C4-2B (cell line): ENCODE data around the gene IFNLR1.

Experiments
- H3K27ac ChIP-seq: fragments of 450-650 bp; 2 replicates; pipeline ENCODE4 v1.5.1; 2017
- ZFX ChIP-seq: fragments of 450-650 bp; IDR thresholded peaks from 2 replicates; pipeline ENCODE4 v1.6.1; 2017
- TF ChIP-seq, protein P1 (sequence below): fragments of 450-650 bp; conservative IDR thresholded peaks from 2 replicates; pipeline ENCODE4 v1.5.1; 2017; ENCODE audit warnings: mild to moderate bottlenecking

IFNLR1 gene

DNA sequence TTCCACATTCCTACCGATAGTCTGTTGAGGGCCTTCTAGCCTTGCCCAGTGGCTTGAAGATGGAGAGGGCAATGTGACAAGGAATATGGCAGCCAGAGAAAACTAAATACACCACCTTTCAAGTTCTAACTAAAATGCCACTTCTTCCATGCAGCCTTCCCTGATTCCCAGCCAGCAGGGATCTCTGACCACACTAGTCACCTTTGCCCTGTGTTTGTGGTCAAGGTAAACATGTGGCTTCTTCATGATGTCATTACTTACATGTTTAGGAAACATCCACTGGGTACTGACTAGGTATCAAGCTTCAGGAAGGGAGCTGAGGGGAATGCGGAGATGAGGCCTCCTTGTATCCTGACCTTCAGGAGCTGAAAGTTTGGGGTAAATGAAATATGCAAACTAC, 21.6 kb downstream of the IFNLR1 start:
- H3K27ac ChIP-seq, result no peak overlapping the region
- TF ChIP-seq, protein P1, sequence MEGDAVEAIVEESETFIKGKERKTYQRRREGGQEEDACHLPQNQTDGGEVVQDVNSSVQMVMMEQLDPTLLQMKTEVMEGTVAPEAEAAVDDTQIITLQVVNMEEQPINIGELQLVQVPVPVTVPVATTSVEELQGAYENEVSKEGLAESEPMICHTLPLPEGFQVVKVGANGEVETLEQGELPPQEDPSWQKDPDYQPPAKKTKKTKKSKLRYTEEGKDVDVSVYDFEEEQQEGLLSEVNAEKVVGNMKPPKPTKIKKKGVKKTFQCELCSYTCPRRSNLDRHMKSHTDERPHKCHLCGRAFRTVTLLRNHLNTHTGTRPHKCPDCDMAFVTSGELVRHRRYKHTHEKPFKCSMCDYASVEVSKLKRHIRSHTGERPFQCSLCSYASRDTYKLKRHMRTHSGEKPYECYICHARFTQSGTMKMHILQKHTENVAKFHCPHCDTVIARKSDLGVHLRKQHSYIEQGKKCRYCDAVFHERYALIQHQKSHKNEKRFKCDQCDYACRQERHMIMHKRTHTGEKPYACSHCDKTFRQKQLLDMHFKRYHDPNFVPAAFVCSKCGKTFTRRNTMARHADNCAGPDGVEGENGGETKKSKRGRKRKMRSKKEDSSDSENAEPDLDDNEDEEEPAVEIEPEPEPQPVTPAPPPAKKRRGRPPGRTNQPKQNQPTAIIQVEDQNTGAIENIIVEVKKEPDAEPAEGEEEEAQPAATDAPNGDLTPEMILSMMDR, result no peak
- no peak for TF ChIP-seq ZFX

DNA sequence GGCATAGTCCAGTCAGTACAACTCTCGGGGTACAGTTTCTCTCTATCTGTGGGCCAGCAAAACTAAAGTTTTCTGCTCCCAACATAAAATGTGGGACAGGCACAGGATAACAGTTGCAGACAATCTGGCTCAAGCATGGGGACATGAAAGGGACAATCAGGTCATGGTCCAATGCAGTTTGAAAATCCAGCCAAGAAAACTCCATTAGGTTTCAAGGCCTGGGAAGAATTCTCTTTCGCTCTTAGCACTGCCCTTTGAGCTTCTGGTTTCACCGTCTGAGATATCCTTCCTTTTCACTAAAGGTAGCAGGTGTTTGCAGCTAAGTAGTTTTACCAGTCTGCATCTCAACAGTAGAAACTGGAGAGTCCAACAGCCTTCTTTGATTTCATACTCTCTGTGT, 23.1 kb downstream of the IFNLR1 start:
- TF ChIP-seq, protein P1, result no peak
- TF ChIP-seq ZFX, result no peak
- H3K27ac ChIP-seq, result no peak overlapping the region

DNA sequence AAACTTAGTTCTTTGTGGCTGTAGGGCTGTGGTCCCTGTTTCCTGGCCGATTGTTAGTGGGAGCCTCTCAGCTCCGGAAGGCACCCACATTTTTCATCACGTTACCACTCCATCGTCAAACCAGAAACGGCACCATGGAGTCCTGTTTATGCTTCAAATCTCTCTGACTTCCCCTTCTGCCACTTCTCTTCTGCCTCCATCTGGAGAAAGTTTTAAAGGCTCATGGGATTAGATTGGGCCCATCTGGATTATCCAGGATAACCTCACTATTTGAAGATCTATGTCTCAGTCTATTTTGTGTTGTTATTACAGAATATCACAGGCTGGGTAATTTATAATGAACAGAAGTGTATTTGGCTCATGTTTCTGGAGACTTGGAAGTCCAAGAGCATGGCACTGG, 24.9 kb downstream of the IFNLR1 start:
- no peak for TF ChIP-seq ZFX
- TF ChIP-seq, protein P1, result no peak
- H3K27ac ChIP-seq, result peak overlapping the region; percentile 76; the same call in 1 of the 2 replicates

DNA sequence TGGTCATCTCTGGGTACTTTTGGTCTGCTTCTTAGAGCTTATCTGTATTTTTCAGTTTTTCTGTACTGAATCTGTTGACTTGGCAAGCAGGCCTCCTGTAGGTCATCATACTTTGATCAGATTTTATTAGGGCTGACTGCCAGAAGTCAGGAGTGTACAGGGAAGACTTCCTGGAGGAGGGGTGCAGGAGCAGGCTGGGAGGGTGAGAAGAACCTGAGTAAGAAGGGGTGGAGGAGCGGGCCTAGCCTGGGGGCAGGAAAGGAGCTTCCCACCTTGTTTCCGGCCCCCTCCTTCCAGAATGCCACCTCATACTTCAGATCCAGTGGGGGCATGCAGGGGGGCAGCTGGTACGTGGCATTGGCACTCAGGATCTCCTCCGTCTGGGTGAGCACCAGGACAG, 25.8 kb downstream of the IFNLR1 start:
- H3K27ac ChIP-seq, result peak overlapping the region; percentile 76
- no peak for TF ChIP-seq ZFX
- TF ChIP-seq, protein P1, result no peak

DNA sequence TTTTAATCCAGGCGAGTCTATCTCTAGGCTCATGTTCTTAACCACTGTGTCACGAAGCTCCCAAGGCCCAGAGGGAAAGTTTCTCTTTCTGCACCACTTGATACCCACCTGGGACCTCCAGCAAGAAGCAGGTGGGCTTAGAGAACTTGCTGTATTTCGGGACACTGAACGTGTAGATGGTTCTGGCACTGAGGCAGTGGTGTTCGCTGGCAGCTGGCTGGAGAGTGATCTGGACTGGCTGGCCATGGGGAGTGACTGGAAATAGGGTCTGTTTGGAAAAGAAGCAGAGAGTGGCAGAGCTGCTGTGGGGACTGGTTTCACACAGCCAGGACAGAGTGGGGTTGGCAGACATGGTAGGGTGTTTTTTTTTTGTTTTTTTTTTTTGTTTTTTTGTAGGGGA, 27.7 kb downstream of the IFNLR1 start:
- TF ChIP-seq, protein P1, result no peak
- no peak for TF ChIP-seq ZFX
- no peak overlapping the region for H3K27ac ChIP-seq

- TF ChIP-seq ZFX, result no peak
- TF ChIP-seq, protein P1, result no peak; the same call in 1 of the 2 replicates
- H3K27ac ChIP-seq, result no peak overlapping the region
Observed at GRCh38 chr1:24157918-24158481, 29.1 kb downstream of the IFNLR1 start.

GRCh38 chr1:24156542-24157260, 30.4 kb downstream of the IFNLR1 start:
- H3K27ac ChIP-seq, result no peak overlapping the region
- TF ChIP-seq ZFX, result no peak
- TF ChIP-seq, protein P1, result no peak
